ENCODE results near the gene AUTS2.

The AUTS2 gene

GRCh38 chr7:70040051-70040450, 441.8 kb downstream of the AUTS2 start:
- Histone ChIP-seq H3K56ac (ENCODE audit: low read length) (no peak overlapping the region), H3K4me2 (ENCODE audit: low read length) (no peak overlapping the region), H4K8ac (ENCODE audit: low read depth, low read length) (no peak overlapping the region), H4K5ac (ENCODE audit: low read length) (no peak overlapping the region), H2BK5ac (ENCODE audit: low read length) (no peak overlapping the region), H3K79me2 (ENCODE audit: control insufficient read depth, insufficient read depth, low read length) (no peaks in the 10 kb centered on the region), H3K4me3 (ENCODE audit: low read length) (no peak overlapping the region), H3K4ac (ENCODE audit: low read depth, low read length) (no peak overlapping the region), H3K9ac (ENCODE audit: low read length) (no peak overlapping the region), H2BK120ac (ENCODE audit: low read depth, low read length) (no peak overlapping the region), H3K18ac (ENCODE audit: low read length) (no peak overlapping the region), H3K4me1 (ENCODE audit: control insufficient read depth, low read depth, low read length) (no peaks in the 10 kb centered on the region), H3K23ac (ENCODE audit: low read length) (no peak overlapping the region), H2AK5ac (ENCODE audit: low read length) (no peak overlapping the region), H3K79me1 (ENCODE audit: low read length) (no peaks in the 10 kb centered on the region), H3K27ac (ENCODE audit: low read depth, low read length) (no peak overlapping the region), H3K27me3 (ENCODE audit: insufficient read depth, low read length, poor library complexity) (no peaks in the 10 kb centered on the region), H2BK15ac (replicated peaks; ENCODE audit: low read depth) (no peak overlapping the region), H3K36me3 (ENCODE audit: control insufficient read depth, insufficient read depth, low read length) (no peaks in the 10 kb centered on the region)
- no peak for DNase-seq
- WGBS (ENCODE audit: extremely low coverage, insufficient coverage, low lambda C conversion rate) = no CpG with 5 or more reads among the region's 3 CpGs

- Histone ChIP-seq H2BK15ac (replicated peaks; ENCODE audit: low read depth) (no peak overlapping the region), H3K79me1 (ENCODE audit: low read length) (no peaks in the 10 kb centered on the region), H4K8ac (ENCODE audit: low read depth, low read length) (no peak overlapping the region), H3K36me3 (ENCODE audit: control insufficient read depth, insufficient read depth, low read length) (no peaks in the 10 kb centered on the region), H3K23ac (ENCODE audit: low read length) (no peak overlapping the region), H3K4me3 (ENCODE audit: low read length) (no peak overlapping the region), H3K9ac (ENCODE audit: low read length) (no peak overlapping the region), H3K18ac (ENCODE audit: low read length) (no peak overlapping the region), H3K4ac (ENCODE audit: low read depth, low read length) (no peak overlapping the region), H3K56ac (ENCODE audit: low read length) (no peak overlapping the region), H3K4me2 (ENCODE audit: low read length) (no peak overlapping the region), H4K5ac (ENCODE audit: low read length) (no peak overlapping the region), H3K4me1 (ENCODE audit: control insufficient read depth, low read depth, low read length) (no peaks in the 10 kb centered on the region), H3K27me3 (ENCODE audit: insufficient read depth, low read length, poor library complexity) (no peaks in the 10 kb centered on the region), H2AK5ac (ENCODE audit: low read length) (no peak overlapping the region), H3K27ac (ENCODE audit: low read depth, low read length) (no peak overlapping the region), H2BK5ac (ENCODE audit: low read length) (no peak overlapping the region), H3K79me2 (ENCODE audit: control insufficient read depth, insufficient read depth, low read length) (no peaks in the 10 kb centered on the region), H2BK120ac (ENCODE audit: low read depth, low read length) (no peak overlapping the region)
- DNase-seq = peak; percentile 30
These were observed 442.9 kb downstream of the AUTS2 start for GRCh38 chr7:70040970-70041766.

- Histone ChIP-seq H3K4me2 (ENCODE audit: low read length) (no peak overlapping the region), H3K79me2 (ENCODE audit: control insufficient read depth, insufficient read depth, low read length) (no peaks in the 10 kb centered on the region), H3K4me3 (ENCODE audit: low read length) (no peak overlapping the region), H2BK15ac (replicated peaks; ENCODE audit: low read depth) (no peak overlapping the region), H2BK5ac (ENCODE audit: low read length) (no peak overlapping the region), H3K4me1 (ENCODE audit: control insufficient read depth, low read depth, low read length) (no peaks in the 10 kb centered on the region), H3K79me1 (ENCODE audit: low read length) (no peaks in the 10 kb centered on the region), H3K36me3 (ENCODE audit: control insufficient read depth, insufficient read depth, low read length) (no peaks in the 10 kb centered on the region), H4K5ac (ENCODE audit: low read length) (no peak overlapping the region), H4K8ac (ENCODE audit: low read depth, low read length) (no peak overlapping the region), H2AK5ac (ENCODE audit: low read length) (no peak overlapping the region), H3K4ac (ENCODE audit: low read depth, low read length) (no peak overlapping the region), H2BK120ac (ENCODE audit: low read depth, low read length) (no peak overlapping the region), H3K27ac (ENCODE audit: low read depth, low read length) (no peak overlapping the region), H3K18ac (ENCODE audit: low read length) (no peak overlapping the region), H3K56ac (ENCODE audit: low read length) (no peak overlapping the region), H3K27me3 (ENCODE audit: insufficient read depth, low read length, poor library complexity) (no peaks in the 10 kb centered on the region), H3K23ac (ENCODE audit: low read length) (no peak overlapping the region), H3K9ac (ENCODE audit: low read length) (no peak overlapping the region)
- WGBS (ENCODE audit: extremely low coverage, insufficient coverage, low lambda C conversion rate) = no CpG with 5 or more reads among the region's 3 CpGs
- no peak for DNase-seq
These were observed 444.3 kb downstream of the AUTS2 start for GRCh38 chr7:70042533-70042932.

GRCh38 chr7:70043015-70043538, 444.8 kb downstream of the AUTS2 start:
- Histone ChIP-seq H3K27ac (ENCODE audit: low read depth, low read length) (no peak overlapping the region), H2AK5ac (ENCODE audit: low read length) (no peak overlapping the region), H2BK5ac (ENCODE audit: low read length) (no peak overlapping the region), H3K4me3 (ENCODE audit: low read length) (no peak overlapping the region), H3K56ac (ENCODE audit: low read length) (no peak overlapping the region), H3K36me3 (ENCODE audit: control insufficient read depth, insufficient read depth, low read length) (no peaks in the 10 kb centered on the region), H3K4me2 (ENCODE audit: low read length) (no peak overlapping the region), H4K8ac (ENCODE audit: low read depth, low read length) (no peak overlapping the region), H3K9ac (ENCODE audit: low read length) (no peak overlapping the region), H3K23ac (ENCODE audit: low read length) (no peak overlapping the region), H3K18ac (ENCODE audit: low read length) (no peak overlapping the region), H3K4me1 (ENCODE audit: control insufficient read depth, low read depth, low read length) (no peaks in the 10 kb centered on the region), H3K79me1 (ENCODE audit: low read length) (no peaks in the 10 kb centered on the region), H2BK120ac (ENCODE audit: low read depth, low read length) (no peak overlapping the region), H4K5ac (ENCODE audit: low read length) (no peak overlapping the region), H3K79me2 (ENCODE audit: control insufficient read depth, insufficient read depth, low read length) (no peaks in the 10 kb centered on the region), H3K4ac (ENCODE audit: low read depth, low read length) (no peak overlapping the region), H3K27me3 (ENCODE audit: insufficient read depth, low read length, poor library complexity) (no peaks in the 10 kb centered on the region), H2BK15ac (replicated peaks; ENCODE audit: low read depth) (no peak overlapping the region)
- no CpG with 5 or more reads among the region's 3 CpGs for WGBS (ENCODE audit: extremely low coverage, insufficient coverage, low lambda C conversion rate)
- DNase-seq = no peak

GRCh38 chr7:70044064-70044463, 445.8 kb downstream of the AUTS2 start:
- peak; percentile 37 for DNase-seq
- WGBS (ENCODE audit: extremely low coverage, insufficient coverage, low lambda C conversion rate) = no CpG with 5 or more reads among the region's 1 CpG
- no peaks in the 10 kb centered on the region for H3K4me1 ChIP-seq (ENCODE audit: control insufficient read depth, low read depth, low read length)
- H2BK120ac ChIP-seq (ENCODE audit: low read depth, low read length) = no peak overlapping the region
- no peak overlapping the region for H3K9ac ChIP-seq (ENCODE audit: low read length)
- no peak overlapping the region for H2BK5ac ChIP-seq (ENCODE audit: low read length)
- no peaks in the 10 kb centered on the region for H3K79me2 ChIP-seq (ENCODE audit: control insufficient read depth, insufficient read depth, low read length)
- no peaks in the 10 kb centered on the region for H3K79me1 ChIP-seq (ENCODE audit: low read length)
- H3K27ac ChIP-seq (ENCODE audit: low read depth, low read length) = no peak overlapping the region
- no peak overlapping the region for H3K4me3 ChIP-seq (ENCODE audit: low read length)
- no peaks in the 10 kb centered on the region for H3K36me3 ChIP-seq (ENCODE audit: control insufficient read depth, insufficient read depth, low read length)
- H3K23ac ChIP-seq (ENCODE audit: low read length) = no peak overlapping the region
- H4K5ac ChIP-seq (ENCODE audit: low read length) = no peak overlapping the region
- H3K27me3 ChIP-seq (ENCODE audit: insufficient read depth, low read length, poor library complexity) = no peaks in the 10 kb centered on the region
- H3K4me2 ChIP-seq (ENCODE audit: low read length) = no peak overlapping the region
- H3K56ac ChIP-seq (ENCODE audit: low read length) = no peak overlapping the region
- H2AK5ac ChIP-seq (ENCODE audit: low read length) = no peak overlapping the region
- H2BK15ac ChIP-seq (replicated peaks; ENCODE audit: low read depth) = no peak overlapping the region
- H3K18ac ChIP-seq (ENCODE audit: low read length) = no peak overlapping the region
- no peak overlapping the region for H3K4ac ChIP-seq (ENCODE audit: low read depth, low read length)
- no peak overlapping the region for H4K8ac ChIP-seq (ENCODE audit: low read depth, low read length)

- Histone ChIP-seq H3K27me3 (ENCODE audit: insufficient read depth, low read length, poor library complexity) (no peaks in the 10 kb centered on the region), H3K79me1 (ENCODE audit: low read length) (no peaks in the 10 kb centered on the region), H2BK15ac (replicated peaks; ENCODE audit: low read depth) (no peak overlapping the region), H3K9ac (ENCODE audit: low read length) (no peak overlapping the region), H3K4me3 (ENCODE audit: low read length) (no peak overlapping the region), H2AK5ac (ENCODE audit: low read length) (no peak overlapping the region), H3K23ac (ENCODE audit: low read length) (no peak overlapping the region), H3K79me2 (ENCODE audit: control insufficient read depth, insufficient read depth, low read length) (no peaks in the 10 kb centered on the region), H3K4me2 (ENCODE audit: low read length) (no peak overlapping the region), H4K8ac (ENCODE audit: low read depth, low read length) (no peak overlapping the region), H3K27ac (ENCODE audit: low read depth, low read length) (no peak overlapping the region), H3K4ac (ENCODE audit: low read depth, low read length) (no peak overlapping the region), H3K18ac (ENCODE audit: low read length) (no peak overlapping the region), H4K5ac (ENCODE audit: low read length) (no peak overlapping the region), H3K36me3 (ENCODE audit: control insufficient read depth, insufficient read depth, low read length) (no peaks in the 10 kb centered on the region), H3K4me1 (ENCODE audit: control insufficient read depth, low read depth, low read length) (no peaks in the 10 kb centered on the region), H3K56ac (ENCODE audit: low read length) (no peak overlapping the region), H2BK120ac (ENCODE audit: low read depth, low read length) (no peak overlapping the region), H2BK5ac (ENCODE audit: low read length) (no peak overlapping the region)
- DNase-seq = no peak
- WGBS (ENCODE audit: extremely low coverage, insufficient coverage, low lambda C conversion rate) = no CpG with 5 or more reads among the region's 4 CpGs
These were observed 446.2 kb downstream of the AUTS2 start for GRCh38 chr7:70044525-70044924.

Data from mesendoderm (in vitro differentiated cells).